Nephron progenitor cell (in vitro differentiated cells): ENCODE results near the gene GPATCH2.
A peak's percentile ranks its signal among the peaks of the same experiment; 100 is the strongest.

ENCODE experiments used
- DNase-seq: peaks from one replicate; pipeline ENCODE4 v3.0.0; 2021
- H3K27ac Mint-ChIP-seq: 2 replicates; pipeline ENCODE4 v1.8.0; 2021; ENCODE audit warnings: mild to moderate bottlenecking, moderate library complexity, mixed read lengths
- H3K27me3 Mint-ChIP-seq: 2 replicates; pipeline ENCODE4 v1.8.0; 2021; ENCODE audit warnings: mild to moderate bottlenecking, low read depth, mixed read lengths; ENCODE audit not compliant: poor library complexity
- H3K36me3 Mint-ChIP-seq: 2 replicates; pipeline ENCODE4 v1.8.0; 2021; ENCODE audit warnings: low read depth, mixed read lengths
- H3K4me1 Mint-ChIP-seq: 2 replicates; pipeline ENCODE4 v1.8.0; 2021; ENCODE audit warnings: mixed read lengths
- H3K4me3 Mint-ChIP-seq: 2 replicates; pipeline ENCODE4 v1.8.0; 2021; ENCODE audit warnings: mild to moderate bottlenecking, moderate library complexity, mixed read lengths
- H3K9me3 Mint-ChIP-seq: 2 replicates; pipeline ENCODE4 v1.8.0; 2021; ENCODE audit warnings: mild to moderate bottlenecking, moderate library complexity, mixed read lengths
- CTCF ChIP-seq: fragments of 200-600 bp; sonication (generic); IDR thresholded peaks from 2 replicates; pipeline ENCODE4 v1.5.0; 2021; ENCODE audit warnings: antibody characterized with exemption

The GPATCH2 gene

GRCh38 chr1:217535601-217536377 is 95.1 kb downstream of the GPATCH2 start:
- Mint-ChIP-seq H3K36me3 (no peaks in the 10 kb centered on the region), H3K4me1 (no peaks in the 10 kb centered on the region), H3K27ac (no peak overlapping the region), H3K9me3 (no peaks in the 10 kb centered on the region), H3K4me3 (no peak overlapping the region), H3K27me3 (no peaks in the 10 kb centered on the region)
- TF ChIP-seq CTCF = no peak
- no peak for DNase-seq

GRCh38 chr1:217534566-217534965 is 96.3 kb downstream of the GPATCH2 start:
- H3K4me3 Mint-ChIP-seq = no peak overlapping the region
- DNase-seq = no peak
- peaks cover 8% of the 10 kb centered on the region for H3K36me3 Mint-ChIP-seq
- no peaks in the 10 kb centered on the region for H3K27me3 Mint-ChIP-seq
- no peak for TF ChIP-seq CTCF
- peaks cover 6% of the 10 kb centered on the region for H3K9me3 Mint-ChIP-seq
- H3K27ac Mint-ChIP-seq = no peak overlapping the region
- no peaks in the 10 kb centered on the region for H3K4me1 Mint-ChIP-seq

- peaks cover 45% of the 10 kb centered on the region for H3K36me3 Mint-ChIP-seq
- H3K4me3 Mint-ChIP-seq = no peak overlapping the region
- H3K27ac Mint-ChIP-seq = peak overlapping the region; percentile 74
- H3K9me3 Mint-ChIP-seq = peaks cover 30% of the 10 kb centered on the region
- no peak for DNase-seq
- H3K4me1 Mint-ChIP-seq = no peaks in the 10 kb centered on the region
- no peaks in the 10 kb centered on the region for H3K27me3 Mint-ChIP-seq
- TF ChIP-seq CTCF = no peak
These were observed 102.6 kb downstream of the GPATCH2 start for GRCh38 chr1:217528271-217528670.

- H3K4me1 Mint-ChIP-seq = no peaks in the 10 kb centered on the region
- DNase-seq = no peak
- no peak overlapping the region for H3K4me3 Mint-ChIP-seq
- no peak overlapping the region for H3K27ac Mint-ChIP-seq
- H3K36me3 Mint-ChIP-seq = peaks cover 45% of the 10 kb centered on the region
- peaks cover 30% of the 10 kb centered on the region for H3K9me3 Mint-ChIP-seq
- no peak for TF ChIP-seq CTCF
- no peaks in the 10 kb centered on the region for H3K27me3 Mint-ChIP-seq
These were observed 103.7 kb downstream of the GPATCH2 start for GRCh38 chr1:217527151-217527550.

GRCh38 chr1:217526636-217527035 is 104.3 kb downstream of the GPATCH2 start:
- Mint-ChIP-seq H3K27ac (no peak overlapping the region), H3K4me1 (no peaks in the 10 kb centered on the region), H3K27me3 (no peaks in the 10 kb centered on the region), H3K9me3 (peaks cover 30% of the 10 kb centered on the region), H3K36me3 (peaks cover 45% of the 10 kb centered on the region), H3K4me3 (no peak overlapping the region)
- no peak for TF ChIP-seq CTCF
- no peak for DNase-seq
